ENCODE data around the gene RPLP1.

RPLP1 gene

GRCh38 chr15:69452692-69453521, at the start of gene RPLP1:
Gene RPLP1, plus strand, starts transcription at chr15:69452818. Its CDS starts 131 bp downstream, at chr15:69452949.
- H3K27me3 ChIP-seq (ENCODE audit: control insufficient read depth, insufficient read depth, low read length), result no peaks in the 10 kb centered on the region
- H3K9ac ChIP-seq (ENCODE audit: low read length), result peak within 1 kb of the TSS; percentile 81
- no peaks in the 10 kb centered on the region for H3K9me3 ChIP-seq (ENCODE audit: control insufficient read depth, low read length)
- H3K4me3 ChIP-seq (ENCODE audit: low read length), result peak within 1 kb of the TSS; percentile 84
- H3K36me3 ChIP-seq (ENCODE audit: control insufficient read depth, insufficient read depth, low read length), result no peaks in the 10 kb centered on the region
- H3K4me1 ChIP-seq (ENCODE audit: control insufficient read depth, insufficient read depth, low read length), result peaks cover 17% of the 10 kb centered on the region

DNA sequence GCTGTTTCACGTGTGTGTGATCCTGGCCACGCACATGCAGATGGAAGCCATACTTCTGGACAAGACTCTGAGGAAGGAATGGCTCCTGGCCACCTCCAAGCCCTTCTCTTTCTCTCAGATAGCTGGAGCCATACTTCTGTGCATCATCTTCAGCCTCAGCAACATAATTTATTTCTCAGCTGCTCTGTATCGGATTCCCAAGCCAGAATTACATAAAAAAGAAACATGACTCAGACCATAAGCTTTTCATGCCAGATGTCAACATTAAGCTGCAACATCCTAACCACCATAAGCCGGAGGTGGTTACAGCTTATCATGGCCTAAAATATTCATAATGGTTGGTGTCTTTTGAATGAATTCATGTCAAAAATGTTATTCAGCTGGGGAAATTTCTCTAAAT, 49.0 kb upstream of the RPLP1 start:
- Histone ChIP-seq H3K4me3 (ENCODE audit: low read length) (no peak overlapping the region), H3K4me1 (ENCODE audit: control insufficient read depth, insufficient read depth, low read length) (no peaks in the 10 kb centered on the region), H3K9me3 (ENCODE audit: control insufficient read depth, low read length) (no peaks in the 10 kb centered on the region), H3K9ac (ENCODE audit: low read length) (no peak overlapping the region), H3K27me3 (ENCODE audit: control insufficient read depth, insufficient read depth, low read length) (no peaks in the 10 kb centered on the region), H3K36me3 (ENCODE audit: control insufficient read depth, insufficient read depth, low read length) (no peaks in the 10 kb centered on the region)

DNA sequence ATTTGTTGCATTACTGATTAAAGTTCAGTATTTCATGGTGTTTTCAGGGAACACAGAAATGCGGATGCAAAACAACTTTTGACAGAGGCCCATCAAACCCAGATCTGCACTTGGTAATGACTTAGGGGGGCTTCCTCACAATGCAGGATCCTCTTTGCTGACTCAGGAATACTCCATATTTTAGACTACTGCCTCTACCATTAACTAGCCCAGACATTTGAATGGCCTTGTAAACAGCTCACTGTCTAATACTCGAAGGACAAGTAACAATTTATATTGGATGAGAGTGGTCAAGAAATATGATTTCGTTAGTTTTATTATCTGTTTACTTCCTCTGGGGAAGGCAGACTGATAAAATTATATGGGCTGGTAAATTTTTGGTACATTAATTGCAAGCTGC, 47.5 kb upstream of the RPLP1 start:
- H3K9ac ChIP-seq (ENCODE audit: low read length), result no peak overlapping the region
- no peaks in the 10 kb centered on the region for H3K4me1 ChIP-seq (ENCODE audit: control insufficient read depth, insufficient read depth, low read length)
- no peak overlapping the region for H3K4me3 ChIP-seq (ENCODE audit: low read length)
- no peaks in the 10 kb centered on the region for H3K9me3 ChIP-seq (ENCODE audit: control insufficient read depth, low read length)
- no peaks in the 10 kb centered on the region for H3K36me3 ChIP-seq (ENCODE audit: control insufficient read depth, insufficient read depth, low read length)
- H3K27me3 ChIP-seq (ENCODE audit: control insufficient read depth, insufficient read depth, low read length), result no peaks in the 10 kb centered on the region

DNA sequence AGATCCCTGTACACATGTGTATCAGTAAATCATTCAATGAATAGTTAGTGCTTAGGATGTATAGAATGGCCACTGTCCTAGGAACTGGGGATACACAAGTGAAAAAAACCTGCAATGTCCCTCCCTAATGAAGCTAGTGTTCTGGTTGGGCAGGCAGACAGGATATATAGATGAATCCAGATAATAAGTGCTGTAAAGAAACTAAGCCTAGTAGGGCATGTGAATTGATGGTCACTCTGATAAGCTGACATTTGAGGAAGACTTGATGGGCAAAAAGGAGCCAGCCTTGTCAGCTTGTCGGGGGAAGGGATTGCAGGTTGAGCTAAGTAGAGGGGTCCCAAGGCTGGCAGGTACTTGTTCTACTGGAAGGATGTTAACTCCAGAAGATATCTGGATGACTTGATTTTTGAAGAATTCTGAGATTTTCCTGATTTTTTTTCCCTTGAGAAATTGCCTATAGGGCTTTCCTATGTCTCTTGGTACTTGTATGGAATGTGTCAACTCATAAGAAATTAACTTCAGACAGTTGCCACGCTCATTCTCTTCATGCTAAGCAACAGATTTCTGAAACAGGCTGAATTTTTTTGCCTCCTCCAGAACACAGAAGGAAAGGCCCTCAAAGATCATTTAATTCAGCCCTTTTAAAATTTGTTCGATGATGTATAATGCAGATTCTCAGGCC, 44.8 kb upstream of the RPLP1 start:
- Histone ChIP-seq H3K4me3 (ENCODE audit: low read length) (no peak overlapping the region), H3K27me3 (ENCODE audit: control insufficient read depth, insufficient read depth, low read length) (peaks cover 14% of the 10 kb centered on the region), H3K4me1 (ENCODE audit: control insufficient read depth, insufficient read depth, low read length) (no peaks in the 10 kb centered on the region), H3K36me3 (ENCODE audit: control insufficient read depth, insufficient read depth, low read length) (no peaks in the 10 kb centered on the region), H3K9me3 (ENCODE audit: control insufficient read depth, low read length) (no peaks in the 10 kb centered on the region), H3K9ac (ENCODE audit: low read length) (no peak overlapping the region)

- Histone ChIP-seq H3K4me1 (ENCODE audit: control insufficient read depth, insufficient read depth, low read length) (no peaks in the 10 kb centered on the region), H3K36me3 (ENCODE audit: control insufficient read depth, insufficient read depth, low read length) (no peaks in the 10 kb centered on the region), H3K9me3 (ENCODE audit: control insufficient read depth, low read length) (no peaks in the 10 kb centered on the region), H3K9ac (ENCODE audit: low read length) (no peak overlapping the region), H3K4me3 (ENCODE audit: low read length) (no peak overlapping the region), H3K27me3 (ENCODE audit: control insufficient read depth, insufficient read depth, low read length) (peaks cover 14% of the 10 kb centered on the region)
Observed at GRCh38 chr15:69408841-69409240, 43.8 kb upstream of the RPLP1 start.

DNA sequence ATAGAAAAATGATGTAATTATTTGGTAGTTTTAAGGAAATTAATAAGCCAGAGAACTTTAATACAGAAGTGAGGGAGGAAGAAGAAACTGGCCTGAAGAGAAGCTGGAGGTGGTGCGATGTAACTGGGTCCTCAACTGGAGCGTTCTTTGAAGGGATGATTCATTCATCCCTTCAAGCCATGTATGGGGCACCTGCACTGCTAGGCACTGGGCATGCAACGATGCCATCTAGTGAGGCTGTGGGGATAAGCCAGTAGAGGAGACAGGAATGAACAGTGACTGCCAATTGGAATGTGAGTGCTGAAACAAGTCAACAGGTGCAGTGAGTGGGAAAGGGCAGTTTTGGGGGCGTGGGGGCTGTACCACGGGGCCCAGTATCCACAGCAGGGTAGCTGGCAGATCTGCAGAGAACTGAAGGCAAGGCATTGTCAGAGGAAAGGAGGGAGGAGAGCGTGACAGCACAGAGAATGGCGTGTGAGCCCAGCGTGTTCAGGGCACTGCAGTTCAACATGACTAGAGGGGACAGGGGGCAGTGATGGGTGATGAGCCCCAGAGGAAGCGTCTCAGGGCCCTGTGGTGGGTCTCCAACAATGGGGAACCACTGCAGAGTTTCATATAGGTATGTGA, 42.3 kb upstream of the RPLP1 start:
- Histone ChIP-seq H3K9me3 (ENCODE audit: control insufficient read depth, low read length) (no peaks in the 10 kb centered on the region), H3K27me3 (ENCODE audit: control insufficient read depth, insufficient read depth, low read length) (peaks cover 14% of the 10 kb centered on the region), H3K9ac (ENCODE audit: low read length) (no peak overlapping the region), H3K4me3 (ENCODE audit: low read length) (no peak overlapping the region), H3K36me3 (ENCODE audit: control insufficient read depth, insufficient read depth, low read length) (no peaks in the 10 kb centered on the region), H3K4me1 (ENCODE audit: control insufficient read depth, insufficient read depth, low read length) (no peaks in the 10 kb centered on the region)

GRCh38 chr15:69412274-69412673, 40.3 kb upstream of the RPLP1 start:
- peaks cover 14% of the 10 kb centered on the region for H3K27me3 ChIP-seq (ENCODE audit: control insufficient read depth, insufficient read depth, low read length)
- no peak overlapping the region for H3K9ac ChIP-seq (ENCODE audit: low read length)
- H3K4me3 ChIP-seq (ENCODE audit: low read length), result no peak overlapping the region
- no peaks in the 10 kb centered on the region for H3K36me3 ChIP-seq (ENCODE audit: control insufficient read depth, insufficient read depth, low read length)
- H3K4me1 ChIP-seq (ENCODE audit: control insufficient read depth, insufficient read depth, low read length), result no peaks in the 10 kb centered on the region
- no peaks in the 10 kb centered on the region for H3K9me3 ChIP-seq (ENCODE audit: control insufficient read depth, low read length)

DNA sequence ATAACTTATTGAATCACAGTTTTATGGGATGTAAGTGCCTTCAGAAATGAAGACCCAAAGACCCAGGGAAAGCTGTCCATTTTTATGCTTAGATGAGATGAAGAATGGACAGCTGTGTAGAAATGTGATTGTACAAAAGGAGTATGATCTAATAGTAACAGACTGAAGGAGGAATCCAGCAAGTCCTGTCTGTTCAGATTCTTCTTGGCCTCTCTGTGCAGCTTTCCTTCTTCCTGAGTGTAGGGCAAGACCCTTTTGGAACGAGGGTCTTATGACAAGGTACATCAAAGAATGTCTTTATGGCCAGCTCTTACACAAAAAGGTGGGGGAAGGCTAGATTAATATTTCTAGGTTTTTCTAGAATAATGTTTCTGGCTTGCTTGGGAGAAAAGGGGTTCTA, 39.9 kb upstream of the RPLP1 start:
- H3K4me3 ChIP-seq (ENCODE audit: low read length), result no peak overlapping the region

DNA sequence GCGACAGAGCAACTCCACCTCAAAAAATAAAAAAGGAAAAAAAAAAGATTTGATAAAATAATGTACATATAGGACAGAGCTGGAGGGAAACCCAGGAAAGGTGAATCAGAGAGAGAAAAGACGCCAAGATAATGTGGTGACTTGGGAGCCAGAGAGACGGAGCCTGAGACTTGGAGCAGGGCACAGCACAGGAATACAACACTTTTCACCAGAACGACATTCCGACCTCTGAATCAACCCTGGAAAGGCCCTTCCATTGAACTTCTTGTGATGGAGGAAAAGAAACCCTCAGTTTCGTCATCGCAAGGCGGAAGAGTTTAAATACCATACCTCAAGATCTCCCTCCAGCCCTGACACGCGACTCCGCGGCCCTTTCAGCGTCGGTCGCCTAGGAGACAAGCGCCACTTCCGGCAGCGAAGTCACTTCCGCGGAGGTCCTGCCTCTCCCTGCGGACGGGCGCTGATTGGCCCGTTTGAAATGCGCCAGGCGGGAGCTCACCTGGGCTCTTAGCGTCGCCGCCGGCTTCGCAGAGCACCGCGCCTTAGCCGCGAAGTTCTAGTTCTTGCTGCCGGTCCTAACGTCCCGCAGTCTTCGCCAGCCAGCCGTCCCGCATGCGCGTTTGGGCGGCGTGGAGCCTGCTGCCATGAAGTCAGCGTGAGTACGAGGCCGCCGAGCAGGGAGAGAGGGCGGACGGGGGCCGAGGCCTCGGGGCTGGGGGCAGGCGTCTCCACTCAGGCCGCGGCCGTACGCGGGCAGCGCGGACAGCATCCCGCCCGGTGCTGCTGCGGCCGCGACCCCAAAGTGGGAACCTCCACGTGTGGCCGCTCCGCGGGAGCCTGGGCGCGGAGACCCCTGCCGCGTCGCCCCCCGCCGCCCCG, 38.6 kb upstream of the RPLP1 start, which contains the start of gene KIF23:
KIF23 (plus strand) TSS at position 528 of the 879 bp plus-strand sequence; CDS start at position 645, 117 bp downstream.
- Histone ChIP-seq H3K9me3 (ENCODE audit: control insufficient read depth, low read length) (no peaks in the 10 kb centered on the region), H3K4me3 (ENCODE audit: low read length) (peak within 1 kb of the TSS; percentile 55), H3K9ac (ENCODE audit: low read length) (peak within 1 kb of the TSS; percentile 60), H3K27me3 (ENCODE audit: control insufficient read depth, insufficient read depth, low read length) (peaks cover 14% of the 10 kb centered on the region), H3K36me3 (ENCODE audit: control insufficient read depth, insufficient read depth, low read length) (no peaks in the 10 kb centered on the region), H3K4me1 (ENCODE audit: control insufficient read depth, insufficient read depth, low read length) (no peaks in the 10 kb centered on the region)

More for the DNA sequence above, 39.9 kb upstream of the RPLP1 start:
- H3K4me1 ChIP-seq (ENCODE audit: control insufficient read depth, insufficient read depth, low read length), result no peaks in the 10 kb centered on the region
- no peaks in the 10 kb centered on the region for H3K9me3 ChIP-seq (ENCODE audit: control insufficient read depth, low read length)
- peaks cover 14% of the 10 kb centered on the region for H3K27me3 ChIP-seq (ENCODE audit: control insufficient read depth, insufficient read depth, low read length)
- no peaks in the 10 kb centered on the region for H3K36me3 ChIP-seq (ENCODE audit: control insufficient read depth, insufficient read depth, low read length)
- no peak overlapping the region for H3K9ac ChIP-seq (ENCODE audit: low read length)

DNA sequence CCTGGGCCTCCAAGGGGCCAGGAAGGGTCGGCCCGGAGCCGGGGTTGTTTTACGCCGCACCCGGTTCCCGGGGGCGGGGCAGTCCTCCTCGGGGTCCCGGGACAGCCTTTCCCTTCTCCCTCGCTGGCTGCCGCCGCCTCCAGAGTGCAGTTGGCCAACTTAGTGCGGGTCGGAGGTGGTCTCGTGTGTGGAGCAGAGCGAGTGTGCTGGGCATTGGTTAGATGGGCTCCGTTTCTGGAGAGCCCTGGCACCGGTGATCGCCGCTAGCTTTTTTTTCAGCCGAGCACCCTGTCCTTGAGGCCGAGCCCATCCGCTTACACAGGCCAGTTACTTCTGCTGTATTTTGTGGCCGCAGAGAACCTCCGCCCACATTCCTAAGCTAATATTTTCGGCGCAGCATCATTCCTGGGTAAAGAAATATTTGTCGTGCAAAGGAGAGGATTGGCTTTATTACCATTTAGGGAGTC, 37.9 kb upstream of the RPLP1 start:
- Histone ChIP-seq H3K36me3 (ENCODE audit: control insufficient read depth, insufficient read depth, low read length) (no peaks in the 10 kb centered on the region), H3K9me3 (ENCODE audit: control insufficient read depth, low read length) (no peaks in the 10 kb centered on the region), H3K27me3 (ENCODE audit: control insufficient read depth, insufficient read depth, low read length) (peaks cover 14% of the 10 kb centered on the region), H3K4me1 (ENCODE audit: control insufficient read depth, insufficient read depth, low read length) (no peaks in the 10 kb centered on the region), H3K4me3 (ENCODE audit: low read length) (peak overlapping the region; percentile 25), H3K9ac (ENCODE audit: low read length) (peak overlapping the region; percentile 60)

DNA sequence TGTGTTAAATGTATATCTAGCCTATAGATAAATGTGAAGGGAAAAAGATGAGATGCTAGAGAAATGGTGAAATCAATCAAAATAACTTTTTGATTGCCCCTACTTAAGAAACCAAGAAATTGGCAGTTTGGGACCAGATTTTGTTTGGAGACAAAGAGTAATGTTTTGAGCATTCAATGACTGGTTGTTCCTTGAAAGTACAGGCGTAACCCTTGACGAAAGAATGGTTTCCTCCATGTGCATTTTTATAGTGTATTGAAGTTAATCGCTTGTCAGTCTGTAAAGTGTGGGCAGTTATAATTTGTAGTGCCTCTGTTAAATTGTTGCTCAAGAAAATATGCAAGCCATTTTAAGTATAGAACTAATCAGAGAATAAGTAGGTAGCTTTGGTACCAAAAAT, 37.2 kb upstream of the RPLP1 start:
- Histone ChIP-seq H3K27me3 (ENCODE audit: control insufficient read depth, insufficient read depth, low read length) (peaks cover 13% of the 10 kb centered on the region), H3K36me3 (ENCODE audit: control insufficient read depth, insufficient read depth, low read length) (no peaks in the 10 kb centered on the region), H3K9ac (ENCODE audit: low read length) (no peak overlapping the region), H3K4me1 (ENCODE audit: control insufficient read depth, insufficient read depth, low read length) (no peaks in the 10 kb centered on the region), H3K9me3 (ENCODE audit: control insufficient read depth, low read length) (no peaks in the 10 kb centered on the region), H3K4me3 (ENCODE audit: low read length) (no peak overlapping the region)
